Activated T-helper 1 cell treated with anti-CD3 and anti-CD28 coated beads, Interleukin-2, amount 50 U/mL, for 16 hours (primary cell): ENCODE measurements around the gene SLC35A5.
"Not testable (repeated sequence)": the region's sequence is repeated elsewhere in the genome, so short reads cannot be mapped to it uniquely, and the experiment has no call there.

Experiments
- DNase-seq, 2 donors: peaks; one replicate each; pipeline ENCODE4 v3.0.0-alpha.2; 2020; ENCODE audit warnings: low read depth in 1 of 2, low spot score in 1 of 2

The SLC35A5 gene

GRCh38 chr3:112561734-112562529 is at the start of gene SLC35A5, which contains the start of gene ATG3:
Gene SLC35A5, plus strand, starts transcription at chr3:112562045. Its CDS starts 1,359 bp downstream, at chr3:112563404.
Gene ATG3, minus strand, starts transcription at chr3:112561962. Its CDS starts 434 bp downstream, at chr3:112561528.
- DNase-seq, result peak; percentile 97 to 99

DNA sequence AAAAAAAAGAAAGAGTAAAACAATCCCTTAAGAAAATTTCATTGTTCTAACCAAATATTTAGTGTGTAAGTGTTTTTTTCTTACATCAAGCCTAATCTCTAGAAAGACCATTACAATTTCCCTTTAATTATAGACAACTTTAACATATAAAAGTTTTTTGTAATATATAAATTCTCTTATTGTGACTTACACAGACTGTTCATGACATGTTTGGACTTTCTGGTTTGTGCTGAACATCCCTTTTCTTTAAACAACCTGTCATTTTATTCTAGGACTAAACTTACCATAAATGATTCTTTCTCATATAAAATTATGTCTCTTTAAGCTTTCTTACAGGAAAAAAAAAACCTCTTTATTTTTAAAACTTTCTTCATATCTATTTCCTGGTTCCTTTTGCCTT is 49.5 kb upstream of the SLC35A5 start:
- no peak for DNase-seq

GRCh38 chr3:112514527-112515128 is 47.2 kb upstream of the SLC35A5 start:
- DNase-seq, result no peak

GRCh38 chr3:112518970-112519369 is 42.9 kb upstream of the SLC35A5 start:
- not testable (repeated sequence) for DNase-seq

DNA sequence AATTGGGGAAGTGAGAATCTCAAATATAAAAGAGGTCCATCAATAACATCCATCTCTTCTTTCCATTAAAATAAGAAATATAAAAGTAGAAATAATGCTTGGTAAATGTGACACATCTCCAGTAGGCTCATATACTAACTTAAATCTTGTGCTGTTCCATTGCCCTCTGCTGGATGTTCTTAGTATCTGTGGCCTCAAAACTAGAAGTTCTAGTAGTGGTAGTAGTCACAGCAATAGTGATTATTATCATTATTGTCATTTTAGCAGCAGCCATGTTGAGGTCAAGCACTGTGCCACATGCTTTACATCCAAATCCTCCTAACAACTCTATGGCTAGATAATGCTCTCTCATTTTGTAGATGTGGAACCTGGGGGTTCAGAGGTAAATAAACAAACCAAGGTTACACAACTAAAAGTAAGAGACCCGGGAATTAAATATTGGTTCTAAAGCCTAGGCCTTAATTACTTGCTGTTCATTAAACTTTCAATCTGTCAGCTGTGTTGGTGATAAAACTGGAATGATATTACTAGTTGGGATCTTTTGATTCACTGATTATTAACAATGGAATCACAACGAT is 42.3 kb upstream of the SLC35A5 start:
- DNase-seq, result no peak

DNA sequence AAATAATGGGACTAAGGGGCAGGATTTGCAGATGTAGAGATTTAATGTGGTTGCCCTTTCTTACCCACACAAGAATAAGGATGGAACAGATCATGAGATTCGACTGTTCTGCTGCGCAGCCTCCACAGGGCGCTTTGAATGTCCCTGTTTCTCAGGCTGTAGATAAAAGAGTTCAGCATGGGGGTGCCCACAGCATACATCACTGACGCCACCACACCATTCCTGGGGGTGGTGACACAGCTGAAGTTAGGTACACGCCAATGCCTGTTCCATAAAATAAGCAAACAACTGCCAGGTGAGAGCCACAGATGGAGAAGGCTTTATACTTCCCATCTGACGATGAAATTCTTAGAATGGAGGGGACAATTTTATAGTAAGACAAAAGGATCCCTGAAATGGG is 37.7 kb upstream of the SLC35A5 start:
- not testable (repeated sequence) for DNase-seq

DNA sequence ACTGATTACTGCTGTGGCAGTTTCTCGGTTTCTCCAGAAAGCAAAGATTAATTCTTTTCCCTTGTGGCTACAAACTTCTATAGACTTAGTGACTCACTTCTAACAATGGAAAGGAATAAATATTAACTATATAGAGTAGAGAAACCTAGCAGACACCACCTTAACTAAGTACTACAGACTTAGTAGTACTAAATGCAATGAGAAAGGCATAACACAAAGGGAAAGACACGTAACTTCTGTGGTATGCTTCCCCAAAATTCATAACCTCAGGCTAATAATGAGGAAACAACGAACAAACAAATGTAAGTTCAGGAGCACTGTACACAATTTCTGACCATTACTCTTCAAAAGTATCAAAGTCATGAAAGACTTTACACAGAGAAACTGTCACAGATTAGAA is 31.3 kb upstream of the SLC35A5 start:
- DNase-seq, result no peak

GRCh38 chr3:112531358-112531781 is 30.5 kb upstream of the SLC35A5 start:
- DNase-seq, result no peak

- no peak for DNase-seq
Observed at GRCh38 chr3:112539825-112540650, 21.8 kb upstream of the SLC35A5 start.

DNA sequence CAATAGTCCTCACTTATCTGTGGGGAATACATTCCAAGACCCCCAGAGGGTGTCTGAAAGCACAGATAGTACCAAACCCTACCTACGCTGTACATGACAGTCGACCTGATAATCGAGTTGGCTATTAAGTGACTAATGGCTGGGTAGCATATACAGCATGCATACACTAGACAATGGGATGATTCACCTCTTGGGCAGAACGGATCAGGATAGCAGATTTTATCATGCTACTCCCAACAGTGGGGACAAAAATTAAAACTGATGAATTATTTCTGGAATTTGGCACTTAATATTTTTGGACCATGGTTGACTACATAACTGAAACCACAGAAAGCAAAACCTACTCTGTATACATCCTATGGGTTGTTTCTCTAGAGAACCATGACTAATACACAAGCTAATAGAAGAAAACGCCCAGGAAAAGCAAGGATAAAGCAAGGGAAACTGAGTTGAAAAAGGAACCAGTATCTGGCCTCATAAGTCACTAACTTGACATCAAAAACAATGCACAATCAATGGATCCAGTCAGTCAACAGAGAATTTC is 15.6 kb upstream of the SLC35A5 start:
- DNase-seq, result no peak

- no peak for DNase-seq
Observed at GRCh38 chr3:112550859-112551258, 11.0 kb upstream of the SLC35A5 start.

- DNase-seq, result no peak
Observed at GRCh38 chr3:112555535-112556170, 6.2 kb upstream of the SLC35A5 start.

- DNase-seq, result no peak
Observed at GRCh38 chr3:112557976-112558375, 3.9 kb upstream of the SLC35A5 start.

- DNase-seq, result no peak
Observed at GRCh38 chr3:112560307-112560706, 1.5 kb upstream of the SLC35A5 start.

DNA sequence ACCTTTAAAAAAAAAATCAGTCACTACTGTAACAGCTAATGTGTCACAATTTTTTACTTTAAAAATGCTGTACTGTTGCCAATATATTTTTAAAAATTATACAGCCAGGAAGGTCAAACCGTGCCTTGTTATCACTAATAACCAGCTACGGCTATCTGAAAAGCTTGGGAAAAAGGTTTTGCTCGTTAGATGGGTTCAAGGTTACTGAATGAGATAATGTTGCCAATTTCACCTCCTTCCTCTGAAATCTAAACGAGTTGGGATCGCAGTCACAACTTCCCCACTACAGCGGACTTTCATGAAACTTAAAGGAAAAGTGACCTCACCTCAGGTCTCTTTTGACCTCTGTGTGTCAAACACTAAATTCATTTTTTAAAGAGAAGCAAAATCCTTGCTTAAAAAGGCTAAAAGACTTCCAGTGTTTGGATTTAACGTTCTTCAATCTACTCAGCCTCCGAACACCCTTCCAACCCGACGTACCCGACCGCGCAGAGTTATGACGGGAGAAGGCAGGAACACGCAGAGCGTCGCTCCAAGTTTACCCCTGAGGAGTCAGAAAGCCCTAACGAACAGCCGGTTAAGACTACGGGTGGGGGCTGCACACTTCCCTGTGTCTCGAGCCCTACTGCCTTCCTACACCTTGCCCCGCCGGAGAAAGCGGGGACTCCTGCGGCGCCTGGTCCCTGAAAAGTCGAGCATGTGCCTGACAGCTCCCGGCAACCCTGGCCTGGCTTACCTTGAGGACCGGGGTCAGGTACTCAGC is 943 bp upstream of the SLC35A5 start:
- peak; percentile 19 to 32 for DNase-seq

- no peak for DNase-seq
Observed at GRCh38 chr3:112561484-112561733, 436 bp upstream of the SLC35A5 start.

- not testable (repeated sequence) for DNase-seq
Observed at GRCh38 chr3:112564247-112564939, 2.5 kb downstream of the SLC35A5 start.

DNA sequence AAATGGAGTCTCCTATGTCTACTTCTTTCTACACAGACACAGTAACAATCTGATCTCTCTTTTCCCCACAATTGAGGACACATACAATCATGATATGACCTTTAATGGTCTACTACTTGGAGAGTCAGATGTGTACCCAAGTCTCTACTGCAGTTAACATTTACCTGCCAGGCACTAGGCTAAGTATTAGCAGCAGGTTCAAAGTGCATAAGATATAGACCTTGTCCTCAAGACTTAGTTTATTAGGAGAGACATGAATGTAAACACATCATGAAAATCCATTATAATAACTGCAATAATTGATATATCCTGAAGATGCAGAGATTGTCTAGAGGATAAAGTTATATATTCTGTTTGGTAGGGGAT is 3.1 kb downstream of the SLC35A5 start:
- DNase-seq, result no peak

GRCh38 chr3:112568642-112569041 is 6.8 kb downstream of the SLC35A5 start:
- DNase-seq, result no peak

DNA sequence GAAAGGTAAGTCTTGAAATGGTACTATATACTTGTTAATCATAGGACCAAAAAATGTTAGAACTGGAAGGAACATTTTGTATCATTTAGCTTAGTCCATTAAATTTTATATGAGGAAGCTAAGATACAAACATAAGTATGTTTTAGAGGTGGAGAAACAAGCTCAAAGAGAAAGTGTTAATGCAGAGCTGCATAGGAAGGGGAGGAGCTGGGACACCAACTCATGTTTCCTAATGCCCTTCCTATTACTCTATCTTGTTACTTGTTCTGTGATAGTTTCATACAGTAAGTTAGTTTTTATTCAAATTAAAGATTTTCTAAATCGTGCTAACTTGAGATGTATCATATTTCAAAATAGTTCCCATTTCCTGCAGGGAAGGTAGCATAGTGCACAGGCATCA is 7.4 kb downstream of the SLC35A5 start:
- no peak for DNase-seq
